Activated naive CD4-positive, alpha-beta T cell (primary cell): ENCODE measurements around the gene MTHFD1L.
"Not testable (repeated sequence)": the region's sequence is repeated elsewhere in the genome, so short reads cannot be mapped to it uniquely, and the experiment has no call there.

Experiments
- DNase-seq, 4 experiments: peaks; one replicate each; lab custom pipeline; 2025; lab: John Stamatoyannopoulos, UW

Gene MTHFD1L

GRCh38 chr6:151015101-151015700, 149.7 kb downstream of the MTHFD1L start:
- DNase-seq: no peak

- no peak for DNase-seq
Observed at GRCh38 chr6:151016107-151016506, 150.6 kb downstream of the MTHFD1L start.

DNA sequence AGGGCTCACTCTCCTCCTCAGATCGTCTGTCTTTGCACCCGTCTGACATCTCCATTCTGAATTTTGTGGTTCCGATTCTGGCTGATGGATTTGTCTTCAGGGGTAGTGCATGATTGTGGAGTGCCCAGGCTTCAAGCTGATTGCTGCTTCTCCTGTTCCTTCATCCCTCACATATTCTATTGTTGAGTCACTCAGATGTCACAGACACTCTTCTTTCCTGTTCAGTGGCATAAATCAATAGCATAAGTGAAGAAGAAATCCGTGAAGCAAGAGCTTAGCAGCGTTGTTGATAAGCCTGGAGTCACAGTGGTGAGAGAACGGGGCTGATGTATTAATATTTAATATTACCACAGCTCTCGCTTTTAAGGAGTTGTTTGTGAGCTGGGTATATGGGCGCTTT, 152.5 kb downstream of the MTHFD1L start:
- no peak for DNase-seq

DNA sequence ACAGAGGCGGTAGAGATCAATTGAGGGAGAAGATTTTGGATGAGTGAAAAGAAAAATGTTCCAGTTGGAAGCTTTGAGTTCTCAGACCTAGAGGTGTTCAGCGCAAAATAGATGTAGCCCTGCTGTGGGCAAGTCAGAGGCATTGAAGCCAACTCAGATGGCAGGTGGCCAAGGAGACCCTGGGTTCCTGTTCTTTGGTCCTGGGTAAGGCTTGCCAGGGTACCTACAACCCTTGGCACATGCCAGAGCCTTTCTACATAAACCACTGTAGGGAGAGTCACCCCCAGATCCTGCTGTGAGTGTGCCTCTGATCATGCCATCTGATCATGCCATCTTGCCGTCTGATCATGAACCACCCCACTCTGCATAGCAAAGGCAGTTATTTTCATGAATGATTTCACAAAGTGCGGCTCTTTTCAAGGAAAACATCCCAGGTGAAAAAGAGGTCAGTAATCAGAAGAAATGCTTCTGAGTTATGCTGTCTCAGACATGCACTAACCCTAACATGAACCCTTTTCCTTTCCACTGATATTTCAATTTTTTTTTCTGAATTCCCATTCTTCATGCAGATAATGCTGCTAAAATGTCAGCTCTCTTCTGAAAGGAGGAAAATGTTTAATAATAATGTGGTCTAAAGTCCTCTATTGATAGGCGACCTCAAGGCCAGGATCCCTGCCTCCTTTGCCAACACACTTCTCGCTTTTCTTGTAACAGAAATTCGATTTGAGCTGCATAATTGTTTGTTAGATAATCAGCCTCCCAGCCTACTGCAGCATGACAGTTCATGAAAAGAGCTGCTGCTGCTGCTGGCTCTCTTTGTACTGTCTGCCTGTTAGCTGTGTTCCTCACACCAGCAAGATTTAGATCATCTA, 153.6 kb downstream of the MTHFD1L start:
- DNase-seq: no peak

GRCh38 chr6:151021896-151022295, 156.4 kb downstream of the MTHFD1L start:
- DNase-seq: no peak

- no peak for DNase-seq
Observed at GRCh38 chr6:151022492-151022891, 157.0 kb downstream of the MTHFD1L start.

GRCh38 chr6:151023342-151023741, 157.8 kb downstream of the MTHFD1L start:
- DNase-seq: no peak

DNA sequence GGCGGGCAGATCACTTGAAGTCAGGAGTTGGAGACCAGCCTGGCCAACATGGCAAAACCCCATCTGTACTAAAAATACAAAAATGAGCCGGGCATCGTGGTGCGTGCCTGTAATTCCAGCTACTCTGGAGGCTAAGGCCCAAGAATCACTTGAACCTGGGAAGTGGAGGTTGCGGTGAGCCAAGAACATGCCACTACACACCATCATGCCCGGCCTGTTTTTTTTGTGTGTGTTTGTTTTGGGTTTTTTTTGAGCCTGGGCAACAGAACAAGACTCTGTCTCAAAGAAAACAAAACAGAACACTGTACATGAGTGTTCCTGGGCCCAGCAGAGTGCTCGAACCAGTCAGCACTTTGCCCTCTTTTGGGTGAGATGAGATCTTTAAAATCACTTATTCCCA, 159.1 kb downstream of the MTHFD1L start:
- no peak for DNase-seq

GRCh38 chr6:151025076-151025475, 159.6 kb downstream of the MTHFD1L start:
- no peak for DNase-seq

GRCh38 chr6:151026041-151026663, 160.7 kb downstream of the MTHFD1L start:
- DNase-seq: no peak

GRCh38 chr6:151027295-151027747, 161.8 kb downstream of the MTHFD1L start:
- no peak for DNase-seq

GRCh38 chr6:151027936-151028838, 162.7 kb downstream of the MTHFD1L start:
- DNase-seq: no peak

DNA sequence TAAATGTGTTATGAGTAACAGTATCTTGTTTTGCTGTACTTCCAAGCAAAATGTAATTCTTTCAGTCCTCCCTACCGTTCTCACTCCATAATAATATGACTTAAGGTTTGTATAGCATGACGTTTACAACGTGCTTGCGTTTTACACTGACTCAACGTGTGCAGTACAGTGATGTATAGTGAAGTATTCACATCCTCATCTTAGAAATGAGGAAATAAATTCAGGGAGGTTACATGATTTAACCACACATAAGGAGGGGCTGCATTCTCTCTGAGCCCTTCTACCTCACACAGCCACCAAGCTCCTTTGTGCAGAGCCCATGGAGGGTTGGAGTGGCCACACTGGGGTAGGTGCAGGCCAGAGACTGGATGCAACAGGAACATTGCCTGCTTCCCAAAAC, 164.5 kb downstream of the MTHFD1L start:
- no peak for DNase-seq

DNA sequence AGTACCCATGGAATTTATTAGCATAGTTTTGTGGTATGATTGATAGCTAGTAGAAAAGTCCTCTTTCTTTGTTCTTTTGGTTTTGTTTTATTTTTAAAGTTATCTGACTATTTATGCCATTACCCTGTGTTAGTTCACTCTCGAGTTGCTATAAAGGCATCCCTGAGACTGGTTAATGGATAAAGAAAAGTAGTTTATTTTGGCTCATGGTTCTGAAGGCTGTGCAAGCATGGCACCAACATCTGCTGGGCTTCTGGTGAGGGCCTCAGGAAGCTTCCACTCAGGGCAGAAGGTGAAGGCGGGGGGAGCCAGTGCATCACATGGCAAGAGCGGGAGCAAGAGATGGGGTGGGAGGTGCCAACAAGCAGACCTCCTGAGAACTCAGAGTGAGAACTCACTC, 166.5 kb downstream of the MTHFD1L start:
- DNase-seq: no peak

GRCh38 chr6:151034825-151035781, 169.6 kb downstream of the MTHFD1L start:
- DNase-seq: no peak

- DNase-seq: not testable (repeated sequence)
Observed at GRCh38 chr6:151036211-151036721, 170.8 kb downstream of the MTHFD1L start.

DNA sequence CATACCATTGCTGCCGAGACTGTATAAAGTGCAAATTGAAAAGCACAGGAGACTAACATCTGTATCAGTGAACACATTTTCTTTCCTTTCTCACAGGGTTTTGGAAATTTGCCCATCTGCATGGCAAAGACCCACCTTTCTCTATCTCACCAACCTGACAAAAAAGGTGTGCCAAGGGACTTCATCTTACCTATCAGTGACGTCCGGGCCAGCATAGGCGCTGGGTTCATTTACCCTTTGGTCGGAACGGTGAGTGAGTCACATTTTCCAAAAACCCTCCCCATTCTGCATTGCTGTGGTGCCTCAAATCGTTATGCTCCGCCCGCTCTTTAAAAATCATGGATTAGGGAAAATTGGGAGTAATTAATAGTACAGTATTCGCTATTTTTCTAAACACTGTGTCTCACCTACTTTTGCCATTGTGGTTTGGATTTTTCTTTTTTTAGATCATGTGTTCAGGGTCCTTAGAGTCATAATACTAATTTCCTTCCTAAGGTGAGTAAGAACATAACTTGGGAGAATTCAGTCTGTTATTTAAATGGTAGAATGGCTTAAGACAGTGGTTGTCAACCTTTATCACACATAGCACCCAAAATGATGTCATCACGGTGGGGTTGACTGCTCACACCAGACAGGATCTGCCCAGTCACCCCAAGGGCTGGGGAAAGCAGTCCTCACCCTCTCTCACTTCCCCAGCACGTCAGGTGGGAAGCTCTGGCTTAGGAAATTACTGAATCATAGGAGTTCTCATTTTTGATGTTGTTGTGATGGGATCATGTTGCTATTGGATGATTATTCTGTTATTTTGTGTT, 171.6 kb downstream of the MTHFD1L start:
- DNase-seq: no peak

- no peak for DNase-seq
Observed at GRCh38 chr6:151038616-151039015, 173.1 kb downstream of the MTHFD1L start.

DNA sequence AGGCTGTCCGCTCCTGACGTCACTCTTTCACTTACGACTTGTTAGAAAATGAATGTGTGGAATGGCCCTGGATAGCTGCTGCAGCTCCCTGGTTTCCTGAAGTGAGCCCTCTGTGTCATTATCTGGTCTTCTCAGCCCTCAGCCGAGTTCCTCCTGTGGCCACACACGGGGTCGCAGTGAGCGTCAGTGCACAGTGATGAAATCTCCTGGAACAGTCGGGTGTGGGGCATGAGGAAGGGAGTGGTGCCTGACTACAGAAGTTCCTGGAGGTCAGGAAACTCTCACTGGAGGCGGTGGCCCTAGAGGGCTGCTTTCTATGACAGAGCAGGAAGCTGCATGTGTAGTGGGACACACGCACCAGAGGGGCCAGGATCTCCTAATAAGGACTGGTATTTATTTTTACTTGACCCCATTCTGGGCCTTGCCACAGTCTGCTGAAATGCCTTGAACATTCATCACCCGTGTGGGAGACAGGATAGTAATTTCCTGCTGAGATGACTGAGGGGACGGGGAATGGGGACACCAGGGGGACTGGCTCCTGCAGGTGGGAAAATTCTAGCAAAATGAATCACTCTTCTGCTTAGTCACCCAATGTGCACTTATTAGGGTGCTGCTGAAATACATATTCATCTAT, 175.5 kb downstream of the MTHFD1L start:
- not testable (repeated sequence) for DNase-seq
